Measurements from ENCODE around the gene PHAF1.

The PHAF1 gene

GRCh38 chr16:67147437-67148140 lies 37.8 kb downstream of the PHAF1 start:
- peak in 1 of 14 donors; percentile 45 for DNase-seq

- no peak for DNase-seq
Measured at GRCh38 chr16:67148221-67148620, 38.5 kb downstream of the PHAF1 start.

GRCh38 chr16:67148656-67149275 lies 39.0 kb downstream of the PHAF1 start:
- no peak for DNase-seq

GRCh38 chr16:67149276-67150046 lies 39.7 kb downstream of the PHAF1 start:
- no peak for DNase-seq

- DNase-seq, result peak in 1 of 14 donors; percentile 74
Measured at GRCh38 chr16:67150047-67150832, 40.5 kb downstream of the PHAF1 start.

GRCh38 chr16:67150833-67151396 lies 41.2 kb downstream of the PHAF1 start, which contains the start of gene B3GNT9:
Gene B3GNT9, minus strand, starts transcription at chr16:67150998. Its CDS starts 513 bp downstream, at chr16:67150485.
- DNase-seq, result peak in 12 of 14 donors; percentile 19 to 84 (median 68)

- DNase-seq, result no peak
Measured at GRCh38 chr16:67151431-67152097, 41.8 kb downstream of the PHAF1 start.

- no peak for DNase-seq
Measured at GRCh38 chr16:67154578-67155294, 45.0 kb downstream of the PHAF1 start.

- DNase-seq, result peak in 11 of 14 donors; percentile 22 to 87 (median 44)
Measured at GRCh38 chr16:67155295-67156142, 45.8 kb downstream of the PHAF1 start.

GRCh38 chr16:67156143-67156844 lies 46.6 kb downstream of the PHAF1 start:
- no peak for DNase-seq

GRCh38 chr16:67157106-67157748 lies 47.5 kb downstream of the PHAF1 start:
- DNase-seq, result no peak

- no peak for DNase-seq
Measured at GRCh38 chr16:67157892-67158635, 48.3 kb downstream of the PHAF1 start.

GRCh38 chr16:67158637-67159600 lies 49.2 kb downstream of the PHAF1 start:
- DNase-seq, result no peak

GRCh38 chr16:67161595-67162058 lies 51.9 kb downstream of the PHAF1 start:
- DNase-seq, result peak in 1 of 14 donors; percentile 76

GRCh38 chr16:67162506-67163163 lies 52.9 kb downstream of the PHAF1 start:
- DNase-seq, result peak in 1 of 14 donors; percentile 19

Data from C1 segment of cervical spinal cord (tissue), 14 donors.